CD4-positive, CD25-positive, alpha-beta regulatory T cell (primary cell): ENCODE data around the gene RPS15. TPM values are rescaled to one million over a fixed set of nuclear protein-coding genes. Genes with fewer than 3 reads are reported as not detected.

ENCODE experiments used
- ATAC-seq, 2 donors: fragments of 150-1000 bp; cut with Tn5 transposase; one replicate each; pipeline ENCODE4 v1.10.0; 2021; ENCODE audit warnings: low read depth in 2 of 2, moderate number of reproducible peaks in 2 of 2, moderate library complexity in 1 of 2
- DNase-seq, 3 donors: peaks; one replicate each; pipeline versions ENCODE4 v3.0.0 to v3.0.0-alpha.2; 2012 to 2022; ENCODE audit warnings: mixed read lengths in 1 of 3
- H3K27ac ChIP-seq: one replicate; pipeline ENCODE4 v1.7.0; 2013; ENCODE audit warnings: mild to moderate bottlenecking, low read length; ENCODE audit not compliant: insufficient read depth, poor library complexity, severe bottlenecking
- H3K27me3 ChIP-seq: one replicate; pipeline ENCODE4 v1.7.0; 2013; ENCODE audit warnings: low read length; ENCODE audit not compliant: control insufficient read depth, insufficient read depth
- H3K36me3 ChIP-seq: one replicate; pipeline ENCODE4 v1.7.0; 2013; ENCODE audit warnings: mild to moderate bottlenecking, low read length, moderate library complexity; ENCODE audit not compliant: control insufficient read depth, insufficient read depth
- H3K4me1 ChIP-seq: 2 replicates; pipeline ENCODE4 v1.7.0; 2013; ENCODE audit warnings: mild to moderate bottlenecking, low read length; ENCODE audit not compliant: insufficient read depth, control insufficient read depth, poor library complexity, severe bottlenecking
- H3K4me3 ChIP-seq: one replicate; pipeline ENCODE4 v1.7.0; 2013; ENCODE audit warnings: low read depth, mild to moderate bottlenecking, low read length, moderate library complexity
- H3K9me3 ChIP-seq, 2 experiments: 1 replicate in 1 of 2; 2 replicates in 1 of 2; pipeline ENCODE4 v1.7.0; 2013; ENCODE audit warnings: low read length in 2 of 2, mild to moderate bottlenecking in 1 of 2, moderate library complexity in 1 of 2; ENCODE audit not compliant: control insufficient read depth in 2 of 2
- H3K27ac Mint-ChIP-seq, 3 donors: one replicate each; pipeline ENCODE4 v1.8.0; 2020 to 2022; ENCODE audit warnings: mild to moderate bottlenecking in 3 of 3, mixed read lengths in 3 of 3, moderate library complexity in 2 of 3
- H3K27me3 Mint-ChIP-seq: one replicate; pipeline ENCODE4 v1.8.0; 2022; ENCODE audit warnings: mild to moderate bottlenecking, mixed read lengths
- H3K36me3 Mint-ChIP-seq: one replicate; pipeline ENCODE4 v1.8.0; 2020; ENCODE audit warnings: mixed read lengths
- H3K4me1 Mint-ChIP-seq, 4 donors: one replicate each; pipeline ENCODE4 v1.8.0; 2020 to 2022; ENCODE audit warnings: mixed read lengths in 4 of 4, mild to moderate bottlenecking in 1 of 4
- H3K4me3 Mint-ChIP-seq, 4 donors: one replicate each; pipeline ENCODE4 v1.8.0; 2020 to 2022; ENCODE audit warnings: mild to moderate bottlenecking in 4 of 4, mixed read lengths in 4 of 4, moderate library complexity in 3 of 4
- H3K9me3 Mint-ChIP-seq, 7 donors: one replicate each; pipeline ENCODE4 v1.8.0; 2020 to 2022; ENCODE audit warnings: mixed read lengths in 7 of 7, mild to moderate bottlenecking in 3 of 7, moderate library complexity in 2 of 7
- polyA plus RNA-seq, 4 donors: library from polyadenylated mRNA; unstranded; fragments of 300-500 nt; fragmentation: Illumina TruSeq; gene quantifications; one replicate each; pipeline ENCODE4 v1.2.3, GENCODE V29; 2021
- total RNA-seq: library from RNA; stranded (reverse); gene quantifications from one replicate; pipeline ENCODE4 v1.2.3, GENCODE V29; 2022

Gene RPS15
- total and polyA plus RNA-seq, 5 donors from 2014 or later: 1,352 to 3,453 (median 2,915) TPM

- no peaks in the 10 kb centered on the region for H3K36me3 ChIP-seq
- no peaks in the 10 kb centered on the region for H3K9me3 ChIP-seq
- H3K27me3 ChIP-seq: no peaks in the 10 kb centered on the region
- Mint-ChIP-seq H3K36me3 (no peaks in the 10 kb centered on the region), H3K27ac (no peak overlapping the region), H3K9me3 (no peaks in the 10 kb centered on the region), H3K4me1 (peaks cover 0 to 17% (median 5%) of the 10 kb centered on the region in 4 donors), H3K4me3 (peak overlapping the region in 1 of 4 donors; percentile 82), H3K27me3 (peaks cover 12% of the 10 kb centered on the region)
- H3K27ac ChIP-seq: no peak overlapping the region
- DNase-seq (no peak), ATAC-seq (no peak)
- no peak overlapping the region for H3K4me3 ChIP-seq
- peaks cover 18% of the 10 kb centered on the region for H3K4me1 ChIP-seq
Measured at GRCh38 chr19:1486720-1487575, 48.8 kb downstream of the RPS15 start.

DNA sequence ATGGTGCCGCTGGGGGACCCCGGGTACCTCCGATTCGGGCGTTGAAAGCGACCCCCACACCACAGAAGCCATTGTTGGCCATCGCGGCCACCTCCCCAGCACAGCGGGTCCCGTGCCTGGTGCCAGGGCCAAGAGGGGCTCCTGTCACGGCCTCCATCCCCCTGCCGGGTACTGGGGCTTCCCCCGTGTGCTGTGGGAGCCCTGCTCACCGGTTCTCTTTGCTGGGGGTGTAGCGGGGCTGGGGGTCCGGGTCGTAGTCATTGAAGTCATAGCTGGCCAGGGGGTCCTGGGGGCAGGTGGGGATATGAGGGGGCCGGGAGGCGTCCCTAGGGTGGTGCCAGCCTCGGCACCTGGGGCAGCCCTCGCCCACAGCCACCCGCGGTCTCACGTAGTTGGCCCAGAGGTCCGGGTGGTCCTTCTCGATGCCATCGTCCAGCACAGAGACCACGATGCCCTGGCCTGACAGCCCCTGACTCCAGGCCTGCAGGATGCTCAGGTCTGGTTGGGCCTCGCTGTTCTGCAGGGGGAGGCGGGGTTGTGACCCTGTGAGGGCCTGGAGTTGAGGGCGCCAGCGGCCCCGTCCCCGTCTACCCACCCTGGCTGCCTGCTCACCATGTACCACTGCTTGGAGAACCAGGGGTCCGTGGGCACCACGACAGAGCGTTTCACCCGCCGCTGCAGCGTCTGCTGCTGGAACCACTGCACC lies 49.5 kb downstream of the RPS15 start:
- Mint-ChIP-seq H3K36me3 (no peaks in the 10 kb centered on the region), H3K4me1 (peaks cover 0 to 18% (median 5%) of the 10 kb centered on the region in 4 donors), H3K27ac (no peak overlapping the region), H3K9me3 (no peaks in the 10 kb centered on the region), H3K4me3 (no peak overlapping the region), H3K27me3 (peaks cover 12% of the 10 kb centered on the region)
- Histone ChIP-seq H3K36me3 (no peaks in the 10 kb centered on the region), H3K4me1 (peaks cover 18% of the 10 kb centered on the region), H3K9me3 (no peaks in the 10 kb centered on the region), H3K27me3 (no peaks in the 10 kb centered on the region), H3K27ac (no peak overlapping the region), H3K4me3 (no peak overlapping the region)
- DNase-seq (no peak), ATAC-seq (no peak)

- Histone ChIP-seq H3K9me3 (no peaks in the 10 kb centered on the region), H3K27ac (no peak overlapping the region), H3K4me1 (peaks cover 18% of the 10 kb centered on the region), H3K27me3 (no peaks in the 10 kb centered on the region), H3K36me3 (no peaks in the 10 kb centered on the region), H3K4me3 (no peak overlapping the region)
- no peak overlapping the region for H3K27ac Mint-ChIP-seq
- H3K4me3 Mint-ChIP-seq: no peak overlapping the region
- no peaks in the 10 kb centered on the region for H3K36me3 Mint-ChIP-seq
- H3K4me1 Mint-ChIP-seq: peaks cover 0 to 18% (median 5%) of the 10 kb centered on the region in 4 donors
- no peak for DNase-seq
- no peaks in the 10 kb centered on the region for H3K9me3 Mint-ChIP-seq
- H3K27me3 Mint-ChIP-seq: peaks cover 12% of the 10 kb centered on the region
- ATAC-seq: no peak
Measured at GRCh38 chr19:1488282-1488601, 50.0 kb downstream of the RPS15 start.

DNA sequence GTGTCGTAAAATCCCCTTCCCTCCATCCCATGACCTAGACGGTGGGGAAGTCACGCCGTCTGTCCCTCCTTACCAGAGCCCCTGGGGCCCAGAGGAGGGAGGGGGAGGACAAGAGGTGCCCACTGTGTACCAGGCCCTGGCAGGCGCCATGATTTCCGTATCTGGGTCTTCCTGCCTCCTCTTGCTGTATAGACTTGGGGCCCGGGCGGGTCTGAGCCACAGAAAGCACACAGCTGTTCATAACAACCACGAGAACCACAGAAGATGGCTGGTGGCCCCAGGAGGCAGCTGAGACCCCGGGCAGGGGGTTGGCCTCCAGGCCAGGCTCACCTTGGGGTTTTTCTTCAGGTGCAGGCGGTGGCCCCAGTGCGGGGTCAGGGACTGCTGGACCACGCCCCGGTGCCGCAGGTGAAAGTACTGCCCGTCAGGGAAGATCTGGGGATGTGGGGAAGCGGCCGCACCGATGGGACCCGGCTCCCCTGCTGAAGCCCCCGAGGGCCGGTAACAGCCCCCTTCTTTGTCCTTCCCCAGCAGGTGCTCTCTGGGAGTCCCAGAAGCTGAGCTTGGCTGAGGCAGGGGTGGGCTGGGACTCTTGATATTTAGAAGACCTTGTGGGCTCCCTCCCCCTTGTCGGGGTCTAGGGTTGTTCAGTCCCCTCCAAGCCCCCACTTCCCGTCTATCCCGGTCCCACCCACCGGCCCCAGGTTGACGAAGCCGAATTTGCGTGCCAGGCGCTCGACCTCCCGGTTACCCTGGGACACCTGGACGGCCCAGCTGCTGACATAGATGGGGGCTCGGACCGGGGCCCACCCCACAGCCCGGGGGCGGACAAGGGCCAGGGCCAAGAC lies 51.5 kb downstream of the RPS15 start:
- no peaks in the 10 kb centered on the region for H3K36me3 ChIP-seq
- Mint-ChIP-seq H3K27ac (no peak overlapping the region), H3K36me3 (no peaks in the 10 kb centered on the region), H3K9me3 (no peaks in the 10 kb centered on the region), H3K4me3 (peak overlapping the region; percentile 51 to 86 (median 74)), H3K27me3 (peaks cover 12% of the 10 kb centered on the region), H3K4me1 (peaks cover 0 to 18% (median 5%) of the 10 kb centered on the region in 4 donors)
- DNase-seq (peak in 1 of 3 donors; percentile 40), ATAC-seq (no peak)
- no peaks in the 10 kb centered on the region for H3K27me3 ChIP-seq
- H3K4me1 ChIP-seq: peaks cover 18% of the 10 kb centered on the region
- H3K9me3 ChIP-seq: no peaks in the 10 kb centered on the region
- no peak overlapping the region for H3K4me3 ChIP-seq
- H3K27ac ChIP-seq: peak overlapping the region; percentile 17

Other genes starting within 250 kb of the RPS15 start
- gene STK11, start 232.6 kb upstream of the RPS15 start, total RNA-seq: 71.4 TPM
- 10 to 100 TPM; 11.9 to 23.0 (median 17.4) TPM for gene STK11, start 232.6 kb upstream of the RPS15 start, polyA plus RNA-seq
- 0.12 TPM for gene CBARP, start 200.4 kb upstream of the RPS15 start, total RNA-seq
- gene CBARP, start 200.4 kb upstream of the RPS15 start, polyA plus RNA-seq: not detected
- 124 TPM for gene ATP5F1D, start 196.6 kb upstream of the RPS15 start, total RNA-seq
- gene ATP5F1D, start 196.6 kb upstream of the RPS15 start, polyA plus RNA-seq: 100 to 1,000 TPM; 208 to 236 (median 223) TPM
- 126 TPM for gene MIDN, start 189.8 kb upstream of the RPS15 start, total RNA-seq
- 1 to 10 TPM; 1.4 to 3.4 (median 1.8) TPM for gene MIDN, start 189.8 kb upstream of the RPS15 start, polyA plus RNA-seq
- 497 TPM for gene CIRBP, start 169.1 kb upstream of the RPS15 start, total RNA-seq
- 100 to 1,000 TPM; 172 to 243 (median 210) TPM for gene CIRBP, start 169.1 kb upstream of the RPS15 start, polyA plus RNA-seq
- 44.2 TPM for gene FAM174C, start 162.9 kb upstream of the RPS15 start, total RNA-seq
- gene FAM174C, start 162.9 kb upstream of the RPS15 start, polyA plus RNA-seq: 10 to 100 TPM; 72.9 to 91.3 (median 88.4) TPM
- not detected for gene EFNA2, start 152.5 kb upstream of the RPS15 start, total RNA-seq
- not detected for gene EFNA2, start 152.5 kb upstream of the RPS15 start, polyA plus RNA-seq
- 58.3 TPM for gene NDUFS7, start 54.5 kb upstream of the RPS15 start, total RNA-seq
- 100 to 1,000 TPM; 190 to 227 (median 215) TPM for gene NDUFS7, start 54.5 kb upstream of the RPS15 start, polyA plus RNA-seq
- 6.7 TPM for gene GAMT, start 36.9 kb upstream of the RPS15 start, total RNA-seq
- 10 to 100 TPM; 10.4 to 20.2 (median 14.2) TPM for gene GAMT, start 36.9 kb upstream of the RPS15 start, polyA plus RNA-seq
- 153 TPM for gene DAZAP1, start 30.8 kb upstream of the RPS15 start, total RNA-seq
- 1 to 10 TPM; 2.4 to 5.3 (median 4.2) TPM for gene DAZAP1, start 30.8 kb upstream of the RPS15 start, polyA plus RNA-seq
- gene APC2, start 11.7 kb downstream of the RPS15 start, total RNA-seq: 0.25 TPM
- under 1 TPM in 2 of 4 donors, not detected in 2; 0.06 to 0.07 TPM for gene APC2, start 11.7 kb downstream of the RPS15 start, polyA plus RNA-seq
- 33.4 TPM for gene C19orf25, start 40.8 kb downstream of the RPS15 start, total RNA-seq
- 10 to 100 TPM; 42.2 to 64.0 (median 54.0) TPM for gene C19orf25, start 40.8 kb downstream of the RPS15 start, polyA plus RNA-seq
- gene PCSK4, start 52.0 kb downstream of the RPS15 start, total RNA-seq: 1.3 TPM
- gene PCSK4, start 52.0 kb downstream of the RPS15 start, polyA plus RNA-seq: 1 to 10 TPM in 1 of 4 donors, under 1 TPM in 2, not detected in 1; 0.08 to 1.3 (median 0.29) TPM
- gene REEP6, start 52.8 kb downstream of the RPS15 start, total RNA-seq: 1.3 TPM
- 1 to 10 TPM; 1.5 to 3.3 (median 2.6) TPM for gene REEP6, start 52.8 kb downstream of the RPS15 start, polyA plus RNA-seq
- 2.1 TPM for gene ADAMTSL5, start 74.6 kb downstream of the RPS15 start, total RNA-seq
- gene ADAMTSL5, start 74.6 kb downstream of the RPS15 start, polyA plus RNA-seq: 1 to 10 TPM in 2 of 4 donors, under 1 TPM in 2; 0.29 to 3.3 (median 1.8) TPM
- not detected for gene PLK5, start 85.7 kb downstream of the RPS15 start, total RNA-seq
- not detected for gene PLK5, start 85.7 kb downstream of the RPS15 start, polyA plus RNA-seq
- 3.6 TPM for gene MEX3D, start 129.9 kb downstream of the RPS15 start, total RNA-seq
- gene MEX3D, start 129.9 kb downstream of the RPS15 start, polyA plus RNA-seq: under 1 TPM in 1 of 4 donors, not detected in 3; 0.21 TPM
- gene MBD3, start 154.5 kb downstream of the RPS15 start, total RNA-seq: 39.7 TPM
- gene MBD3, start 154.5 kb downstream of the RPS15 start, polyA plus RNA-seq: 1 to 10 TPM; 4.8 to 6.3 (median 5.6) TPM
- gene UQCR11, start 167.1 kb downstream of the RPS15 start, total RNA-seq: 126 TPM
- gene UQCR11, start 167.1 kb downstream of the RPS15 start, polyA plus RNA-seq: 100 to 1,000 TPM; 574 to 819 (median 585) TPM
- gene TCF3, start 214.2 kb downstream of the RPS15 start, total RNA-seq: 56.5 TPM
- gene TCF3, start 214.2 kb downstream of the RPS15 start, polyA plus RNA-seq: 1 to 10 TPM; 3.4 to 7.5 (median 3.6) TPM